Adrenal gland (tissue), 5 donors: Measurements from ENCODE around the gene BRAF.
"Not testable (repeated sequence)": the region's sequence is repeated elsewhere in the genome, so short reads cannot be mapped to it uniquely, and the experiment has no call there.

Experiments
- CTCF ChIP-seq, 6 experiments: fragments of 450-650 bp in 4 of 6; fragments of 200-600 bp in 2 of 6; sonication (generic) in 1 of 6; IDR thresholded peaks; 1 replicate in 5 of 6; 2 replicates in 1 of 6; pipeline versions ENCODE4 v1.5.1 to v1.8.0; 2016 to 2021; ENCODE audit warnings: antibody characterized with exemption in 6 of 6, mild to moderate bottlenecking in 2 of 6, moderate library complexity in 1 of 6
- POLR2A ChIP-seq, 2 donors: fragments of 450-650 bp; IDR thresholded peaks; one replicate each; pipeline ENCODE4 v1.6.1; 2017; ENCODE audit warnings: antibody characterized with exemption in 2 of 2, mild to moderate bottlenecking in 2 of 2, moderate library complexity in 1 of 2
- donor health status: DM: no; HTN: no; CAD: no.

GRCh38 chr7:140882834-140883233, 41.9 kb downstream of the BRAF start:
- not testable (repeated sequence) for TF ChIP-seq POLR2A, CTCF (IDR thresholded peaks at IDR 0.05)
